Measurements from ENCODE around the gene MEF2D.

GRCh38 chr1:156504821-156505678 is 4.5 kb upstream of the MEF2D start:
- TF ChIP-seq CTCF (IDR thresholded peaks at IDR 0.05; ENCODE audit: insufficient read depth, low read depth, low read length), result no peak
- no peak for TF ChIP-seq EZH2 (IDR thresholded peaks at IDR 0.05; ENCODE audit: insufficient read depth, low read length)
